GM12892 (cell line): ENCODE measurements around the gene PLA2G6.

ENCODE experiments used
- POLR2A ChIP-seq: IDR thresholded peaks from 2 replicates; pipeline ENCODE4 v1.6.1; 2011; ENCODE audit warnings: low read depth, low read length, control low read depth
- POLR2AphosphoS5 ChIP-seq: IDR thresholded peaks from 2 replicates; pipeline ENCODE4 v1.6.1; 2011; ENCODE audit warnings: low read depth, low read length, control low read depth

DNA sequence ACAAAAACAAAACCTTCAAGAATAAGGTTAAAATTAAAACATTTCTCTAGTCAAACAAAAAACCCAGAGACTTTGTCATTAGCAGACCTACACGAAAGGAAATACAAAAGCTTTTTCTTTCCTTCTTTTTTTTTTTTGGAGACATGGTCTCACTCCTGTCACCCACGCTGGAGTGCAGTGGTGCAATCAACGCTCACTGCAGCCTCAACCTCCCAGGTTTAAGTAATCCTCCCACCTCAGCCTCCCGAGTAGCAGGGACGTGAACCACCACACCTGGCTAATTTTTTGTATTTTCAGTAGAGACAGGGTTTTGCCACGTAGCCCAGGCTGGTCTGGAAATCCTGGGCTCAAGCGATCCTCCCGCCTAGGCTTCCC lies 30.5 kb downstream of the PLA2G6 start:
- TF ChIP-seq POLR2AphosphoS5 (no peak), POLR2A (no peak)
